ENCODE results near the gene PEX11A.

The PEX11A gene

GRCh38 chr15:89654301-89654761 lies 36.2 kb downstream of the PEX11A start:
- no peak for DNase-seq

GRCh38 chr15:89653578-89653977 lies 37.0 kb downstream of the PEX11A start:
- no peak for DNase-seq

- DNase-seq: no peak
These were observed 37.9 kb downstream of the PEX11A start for GRCh38 chr15:89652666-89653065.

GRCh38 chr15:89652131-89652530 lies 38.4 kb downstream of the PEX11A start:
- DNase-seq: no peak

- no peak for DNase-seq
These were observed 40.8 kb downstream of the PEX11A start for GRCh38 chr15:89649716-89650115.

GRCh38 chr15:89649013-89649625 lies 41.4 kb downstream of the PEX11A start:
- DNase-seq: no peak

- no peak for DNase-seq
These were observed 42.2 kb downstream of the PEX11A start for GRCh38 chr15:89648106-89649012.

GRCh38 chr15:89647191-89647851 lies 43.2 kb downstream of the PEX11A start:
- no peak for DNase-seq

- DNase-seq: no peak
These were observed 44.0 kb downstream of the PEX11A start for GRCh38 chr15:89646416-89647141.

- DNase-seq: no peak
These were observed 44.9 kb downstream of the PEX11A start for GRCh38 chr15:89645680-89646079.

GRCh38 chr15:89642106-89642505 lies 48.4 kb downstream of the PEX11A start:
- DNase-seq: no peak

GRCh38 chr15:89641053-89641452 lies 49.5 kb downstream of the PEX11A start:
- no peak for DNase-seq

- DNase-seq: no peak
These were observed 50.3 kb downstream of the PEX11A start for GRCh38 chr15:89640245-89640644.

- no peak for DNase-seq
These were observed 57.0 kb downstream of the PEX11A start for GRCh38 chr15:89633585-89633984.

- no peak for DNase-seq
These were observed 57.8 kb downstream of the PEX11A start for GRCh38 chr15:89632563-89633430.

GRCh38 chr15:89631902-89632264 lies 58.7 kb downstream of the PEX11A start:
- DNase-seq: no peak
